Spleen (tissue), 11 donors: ENCODE data around the gene EHMT1. TPM values are rescaled to one million over a fixed set of nuclear protein-coding genes. Genes with fewer than 3 reads are reported as not detected.

Experiments used
- DNase-seq: peaks from one replicate; pipeline ENCODE4 v3.0.0-alpha.2; 2020
- H3K27ac ChIP-seq, 8 donors: fragments of 200-600 bp; sonication (generic) in 7 of 8; 1 replicate in 4 of 8; 2 replicates in 4 of 8; pipeline versions ENCODE4 v1.5.0 to v1.8.0; 2016 to 2021; ENCODE audit warnings: inconsistent platforms in 4 of 8, mild to moderate bottlenecking in 4 of 8, moderate library complexity in 1 of 8
- H3K27me3 ChIP-seq, 7 donors: fragments of 200-600 bp; sonication (generic) in 6 of 7; replicated peaks in 1 of 7; 1 replicate in 4 of 7; 2 replicates in 3 of 7; pipeline versions ENCODE4 v1.5.0 to v1.8.0; 2016 to 2021; ENCODE audit warnings: inconsistent platforms in 3 of 7, mild to moderate bottlenecking in 1 of 7
- H3K36me3 ChIP-seq, 6 donors: fragments of 200-600 bp; sonication (generic) in 5 of 6; 1 replicate in 4 of 6; 2 replicates in 2 of 6; pipeline versions ENCODE4 v1.5.0 to v1.8.0; 2016 to 2021; ENCODE audit warnings: inconsistent platforms in 2 of 6
- H3K4me1 ChIP-seq, 6 donors: fragments of 200-600 bp; sonication (generic) in 5 of 6; 1 replicate in 3 of 6; 2 replicates in 3 of 6; pipeline versions ENCODE4 v1.5.0 to v1.8.0; 2016 to 2021; ENCODE audit warnings: inconsistent platforms in 3 of 6
- H3K4me3 ChIP-seq, 8 donors: fragments of 200-600 bp; sonication (generic) in 7 of 8; 1 replicate in 4 of 8; 2 replicates in 4 of 8; pipeline versions ENCODE4 v1.5.0 to v1.8.0; 2016 to 2021; ENCODE audit warnings: inconsistent platforms in 4 of 8, mild to moderate bottlenecking in 4 of 8, moderate library complexity in 2 of 8
- H3K9me3 ChIP-seq, 8 donors: fragments of 200-600 bp; sonication (generic) in 7 of 8; 1 replicate in 4 of 8; 2 replicates in 4 of 8; pipeline versions ENCODE4 v1.5.0 to v1.8.0; 2016 to 2021; ENCODE audit warnings: inconsistent platforms in 4 of 8
- POLR2A ChIP-seq, 3 donors: fragments of 450-650 bp; IDR thresholded peaks; one replicate each; pipeline ENCODE4 v1.5.1; 2017; ENCODE audit warnings: antibody characterized with exemption in 3 of 3, mild to moderate bottlenecking in 1 of 3
- POLR2AphosphoS5 ChIP-seq, 3 donors: sonication (generic); formaldehyde crosslinking; IDR thresholded peaks; one replicate each; pipeline ENCODE4 v1.5.1; 2017; ENCODE audit warnings: antibody characterized with exemption in 3 of 3
- WGBS, 5 donors: extraction: QIAGEN DNeasy Blood & Tissue Kit in 3 of 5; methylation state at CpG; one replicate each; pipeline versions ENCODE4 v1.1.5 to v1.1.7; 2013 to 2018; 5-methylcytosine and 5-hydroxymethylcytosine counted together
- intact Hi-C: fragments of 100-400 bp; cut with DNase I; formaldehyde crosslinking; loops from one replicate; pipeline ENCODE4 v1.15.0; 2023; ENCODE audit warnings: low total_unique reads
- polyA plus RNA-seq, 3 donors: library from polyadenylated mRNA; stranded (reverse); fragments of 200-250 nt; gene quantifications; one replicate each; pipeline ENCODE4 v1.2.1, GENCODE V29; 2013
- total RNA-seq, 7 donors: library from RNA; depleted of rRNA in 3 of 7; stranded (reverse); fragments of >200 nt in 3 of 7; fragmentation: NEBNext Ultra II Directional in 4 of 7; extraction: Animal tissue kit (Norgen Biotek cat#: 25700) in 4 of 7; gene quantifications; one replicate each; pipeline versions ENCODE4 v1.1.0 to v1.2.1, GENCODE V29; 2016 to 2021
- TF ChIP-seq, protein P1 (sequence below), 11 experiments: fragments of 200-600 bp in 7 of 11; fragments of 450-650 bp in 4 of 11; sonication (generic) in 4 of 11; IDR thresholded peaks in 8 of 11; conservative IDR thresholded peaks in 3 of 11; 1 replicate in 7 of 11; 2 replicates in 4 of 11; pipeline versions ENCODE4 v1.4.0 to v1.8.0; 2016 to 2021; ENCODE audit warnings: antibody characterized with exemption in 11 of 11, inconsistent platforms in 4 of 11, mild to moderate bottlenecking in 1 of 11
- donor health status: healthy with polysubstance abuse.
- donor health status: DM: no; HTN: no; CAD: no; lungs with moderate emphysema.
- donor health status: DM: no; HTN: no; CAD: no.
- donor health status: Bipolar disorder and iron deficiency.
- donor health status: healthy.
- donor health status: DM: no; HTN: no; CAD: no.
- donor health status: DM: yes; HTN: yes; CAD: no.

The EHMT1 gene
- total and polyA plus RNA-seq, 10 donors: 35.5 to 163 (median 122) TPM

DNA sequence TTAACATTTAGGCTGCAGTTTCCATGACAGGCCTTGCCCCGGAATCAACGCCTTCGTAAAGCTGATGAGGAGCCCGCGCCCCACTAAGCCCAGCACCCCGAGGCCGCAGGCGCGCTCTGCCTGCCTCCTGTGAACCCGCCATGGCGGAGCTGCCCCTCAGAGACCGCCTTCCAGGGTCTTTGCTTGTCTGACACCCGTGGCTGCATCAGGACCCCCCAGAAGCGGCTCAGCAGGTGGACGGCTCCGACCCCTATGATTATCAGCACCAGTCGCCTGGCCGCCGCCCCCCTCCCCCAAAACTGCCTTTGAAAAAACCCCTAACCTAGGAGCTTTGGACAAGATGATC, 39.6 kb upstream of the EHMT1 start:
- TF ChIP-seq, protein P1, sequence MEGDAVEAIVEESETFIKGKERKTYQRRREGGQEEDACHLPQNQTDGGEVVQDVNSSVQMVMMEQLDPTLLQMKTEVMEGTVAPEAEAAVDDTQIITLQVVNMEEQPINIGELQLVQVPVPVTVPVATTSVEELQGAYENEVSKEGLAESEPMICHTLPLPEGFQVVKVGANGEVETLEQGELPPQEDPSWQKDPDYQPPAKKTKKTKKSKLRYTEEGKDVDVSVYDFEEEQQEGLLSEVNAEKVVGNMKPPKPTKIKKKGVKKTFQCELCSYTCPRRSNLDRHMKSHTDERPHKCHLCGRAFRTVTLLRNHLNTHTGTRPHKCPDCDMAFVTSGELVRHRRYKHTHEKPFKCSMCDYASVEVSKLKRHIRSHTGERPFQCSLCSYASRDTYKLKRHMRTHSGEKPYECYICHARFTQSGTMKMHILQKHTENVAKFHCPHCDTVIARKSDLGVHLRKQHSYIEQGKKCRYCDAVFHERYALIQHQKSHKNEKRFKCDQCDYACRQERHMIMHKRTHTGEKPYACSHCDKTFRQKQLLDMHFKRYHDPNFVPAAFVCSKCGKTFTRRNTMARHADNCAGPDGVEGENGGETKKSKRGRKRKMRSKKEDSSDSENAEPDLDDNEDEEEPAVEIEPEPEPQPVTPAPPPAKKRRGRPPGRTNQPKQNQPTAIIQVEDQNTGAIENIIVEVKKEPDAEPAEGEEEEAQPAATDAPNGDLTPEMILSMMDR (IDR thresholded peaks at IDR 0.05 in 8 of 11, conservative IDR thresholded peaks at IDR 0.05 in 3 of 11): no peak
- no peak for TF ChIP-seq POLR2A (IDR thresholded peaks at IDR 0.05)
- TF ChIP-seq POLR2AphosphoS5 (IDR thresholded peaks at IDR 0.05): no peak
- DNase-seq: peak; percentile 83
- H3K27ac ChIP-seq: peak overlapping the region; percentile 66 to 93 (median 84)
- H3K4me1 ChIP-seq: peaks cover 23 to 53% (median 40%) of the 10 kb centered on the region in 6 donors
- no peaks in the 10 kb centered on the region for H3K9me3 ChIP-seq
- 45 to 58% (median 51%) methylated on average over 19 of the region's 19 CpGs for WGBS, 5 donors
- H3K4me3 ChIP-seq: peak overlapping the region; percentile 63 to 100 (median 96)
- no peaks in the 10 kb centered on the region for H3K27me3 ChIP-seq
- intact Hi-C loops: no loop called here
- H3K36me3 ChIP-seq: peaks cover 0 to 60% (median 40%) of the 10 kb centered on the region in 6 donors

DNA sequence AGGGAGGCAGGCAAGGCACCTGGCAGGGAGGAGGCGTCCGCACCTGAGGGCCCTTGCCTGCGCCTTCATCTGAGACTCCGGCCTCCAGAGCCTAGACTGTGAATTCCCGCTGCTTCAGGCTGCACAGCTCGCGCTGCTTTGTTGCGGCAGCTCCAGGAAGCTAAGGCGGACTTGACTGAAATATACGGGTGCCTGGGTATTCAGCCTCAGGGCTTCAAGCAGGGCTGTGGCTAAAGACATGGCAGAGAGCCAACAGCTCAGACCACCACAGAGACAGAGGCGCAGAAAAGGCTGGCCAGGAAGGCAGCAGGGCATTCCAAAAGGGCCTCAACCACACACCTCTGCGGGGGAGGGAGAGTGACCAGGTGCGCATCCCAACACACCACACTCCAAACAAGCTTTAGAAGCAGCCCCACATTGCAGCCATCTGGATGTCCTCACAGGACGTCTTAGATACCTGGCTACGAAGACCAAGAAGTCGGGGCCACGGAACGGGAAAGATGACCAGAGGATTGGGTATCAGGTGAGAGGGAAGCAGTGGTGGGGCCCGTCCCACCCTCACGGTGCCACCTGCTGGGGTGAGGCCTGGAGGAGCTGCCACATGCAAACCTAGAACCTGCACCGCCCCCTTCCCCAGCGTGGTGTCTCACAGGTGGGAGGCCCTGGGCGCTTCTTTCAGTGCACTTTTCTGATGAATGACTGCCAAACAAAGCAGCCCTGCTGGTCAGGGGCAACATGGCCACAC, 38.4 kb upstream of the EHMT1 start:
- peaks cover 0 to 60% (median 30%) of the 10 kb centered on the region in 6 donors for H3K36me3 ChIP-seq
- no peaks in the 10 kb centered on the region for H3K9me3 ChIP-seq
- no peak for DNase-seq
- no peak overlapping the region for H3K27ac ChIP-seq
- WGBS, 5 donors: 83 to 92% (median 86%) methylated on average over 20 to 23 of the region's 23 CpGs
- peaks cover 23 to 46% (median 37%) of the 10 kb centered on the region in 6 donors for H3K4me1 ChIP-seq
- TF ChIP-seq POLR2AphosphoS5 (IDR thresholded peaks at IDR 0.05) (no peak), POLR2A (IDR thresholded peaks at IDR 0.05) (no peak)
- TF ChIP-seq, protein P1 (IDR thresholded peaks at IDR 0.05 in 8 of 11, conservative IDR thresholded peaks at IDR 0.05 in 3 of 11): no peak
- H3K4me3 ChIP-seq: no peak overlapping the region
- intact Hi-C loops: no loop called here
- H3K27me3 ChIP-seq: no peaks in the 10 kb centered on the region

DNA sequence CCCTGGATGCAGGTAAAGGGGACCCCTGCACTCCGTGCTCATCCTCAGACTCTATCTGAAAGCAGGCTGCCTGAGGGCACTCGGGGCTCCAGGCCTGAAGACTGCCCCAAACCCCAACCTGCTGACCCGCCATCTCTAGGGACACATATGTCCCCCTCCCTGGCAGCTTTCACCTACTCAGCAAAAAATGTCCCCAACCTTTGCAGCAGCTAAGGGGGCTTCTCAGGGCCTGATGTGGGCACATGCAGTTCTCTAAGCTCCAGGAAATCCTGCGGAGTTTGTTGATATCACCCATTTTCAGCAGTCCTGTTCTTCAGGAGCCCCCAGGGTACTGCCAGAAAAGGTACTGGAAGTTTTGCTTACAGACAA, 37.9 kb upstream of the EHMT1 start:
- TF ChIP-seq POLR2A (IDR thresholded peaks at IDR 0.05): no peak
- no peak for TF ChIP-seq POLR2AphosphoS5 (IDR thresholded peaks at IDR 0.05)
- TF ChIP-seq, protein P1 (IDR thresholded peaks at IDR 0.05 in 8 of 11, conservative IDR thresholded peaks at IDR 0.05 in 3 of 11): no peak
- H3K27me3 ChIP-seq: no peaks in the 10 kb centered on the region
- peaks cover 0 to 60% (median 28%) of the 10 kb centered on the region in 6 donors for H3K36me3 ChIP-seq
- no peak for DNase-seq
- intact Hi-C loops: no loop called here
- no peak overlapping the region for H3K27ac ChIP-seq
- peaks cover 23 to 40% (median 32%) of the 10 kb centered on the region in 6 donors for H3K4me1 ChIP-seq
- WGBS, 5 donors: 91 to 97% (median 94%) methylated on average over 3 to 4 of the region's 4 CpGs
- no peak overlapping the region for H3K4me3 ChIP-seq
- no peaks in the 10 kb centered on the region for H3K9me3 ChIP-seq

DNA sequence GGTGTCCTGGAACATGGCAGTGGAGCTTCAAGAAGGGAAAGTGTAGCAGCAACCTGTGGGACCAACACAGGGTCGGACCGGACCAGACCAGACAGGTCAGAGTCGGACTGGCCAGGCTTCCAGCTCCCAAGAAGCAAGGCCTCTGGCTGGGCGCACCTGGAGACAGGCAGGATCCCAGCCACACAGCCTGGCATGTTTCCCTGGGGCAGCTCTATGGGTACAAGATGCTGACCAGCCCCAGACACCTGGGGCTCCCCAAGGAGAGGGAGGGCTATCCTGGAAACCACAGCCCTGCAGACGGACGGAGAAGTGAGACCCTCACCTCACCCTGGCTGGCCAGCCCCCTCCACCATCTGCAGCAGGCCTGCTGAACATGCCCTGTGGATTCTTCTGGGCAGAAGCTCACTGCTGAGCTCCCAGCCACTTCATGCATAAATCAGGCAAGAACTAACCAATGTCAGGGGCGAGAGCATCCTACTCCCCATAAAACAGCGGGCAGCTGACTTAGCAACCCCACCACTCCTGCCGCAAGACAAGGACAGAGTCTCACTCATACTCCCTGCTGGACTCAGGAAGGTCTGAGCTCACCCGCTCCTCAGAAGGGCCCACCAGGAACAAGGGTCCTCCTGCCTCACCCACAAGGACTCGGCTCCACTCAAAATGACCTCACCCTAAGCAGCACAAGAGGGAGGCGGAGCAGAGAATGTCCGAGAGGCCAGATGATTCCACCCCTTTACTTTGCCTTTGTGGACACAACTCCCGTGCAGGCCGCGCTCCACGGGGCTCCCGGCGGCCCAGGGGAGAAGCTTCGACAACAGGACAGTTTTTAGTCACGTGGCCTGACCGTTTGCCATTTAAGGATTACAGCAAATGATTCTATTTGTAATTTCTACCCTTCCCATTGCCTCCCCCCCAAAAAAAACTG, 37.2 kb upstream of the EHMT1 start:
- DNase-seq: no peak
- Histone ChIP-seq H3K27me3 (no peaks in the 10 kb centered on the region), H3K4me3 (no peak overlapping the region), H3K4me1 (peaks cover 16 to 34% (median 25%) of the 10 kb centered on the region in 6 donors), H3K9me3 (no peaks in the 10 kb centered on the region), H3K27ac (no peak overlapping the region), H3K36me3 (peaks cover 0 to 60% (median 32%) of the 10 kb centered on the region in 6 donors)
- WGBS, 5 donors: 91 to 94% (median 93%) methylated on average over 21 to 22 of the region's 22 CpGs
- TF ChIP-seq, protein P1 (IDR thresholded peaks at IDR 0.05 in 8 of 11, conservative IDR thresholded peaks at IDR 0.05 in 3 of 11): no peak
- no peak for TF ChIP-seq POLR2AphosphoS5 (IDR thresholded peaks at IDR 0.05)
- TF ChIP-seq POLR2A (IDR thresholded peaks at IDR 0.05): no peak
- intact Hi-C loops: no loop called here
